H54 (cell line): ENCODE measurements around the gene FAM110D.

Experiments used
- DNase-seq: peaks from one replicate; pipeline ENCODE4 v3.0.0; 2011; ENCODE audit warnings: low spot score, mixed read lengths; ENCODE audit not compliant: insufficient read length
- FAIRE-seq: peaks from 3 replicates; lab custom pipeline; 2011; peaks lifted over from hg19 to GRCh38; lab: Jason Lieb, UNC
- POLR2A ChIP-seq: IDR thresholded peaks from 2 replicates; pipeline ENCODE4 v1.6.1; 2011; ENCODE audit warnings: low read depth, mild to moderate bottlenecking, low read length

FAM110D gene

DNA sequence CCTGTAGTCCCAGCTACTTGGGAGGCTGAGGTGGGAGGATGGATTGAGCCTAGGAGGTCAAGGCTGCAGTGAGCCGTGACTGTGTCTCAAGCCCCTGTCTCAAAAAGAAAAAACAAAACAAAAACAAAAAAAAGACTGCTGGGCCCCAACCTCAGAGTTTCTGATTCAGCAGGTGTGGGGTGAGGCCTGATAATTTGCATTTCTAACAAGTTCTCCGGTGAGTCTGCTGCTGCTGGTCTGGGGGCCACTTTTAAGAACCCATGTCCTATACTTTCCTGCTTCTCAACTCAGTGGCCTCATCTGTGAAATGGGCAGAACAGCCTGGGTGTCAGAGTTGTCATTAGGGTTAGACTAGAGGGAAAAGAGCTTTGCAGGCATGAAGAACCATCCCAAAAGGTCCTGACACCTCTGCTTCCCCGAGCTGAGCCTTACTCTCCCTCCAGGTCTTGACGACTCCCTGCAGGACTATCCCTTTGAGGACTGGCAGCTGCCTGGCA lies 21.2 kb downstream of the FAM110D start:
- DNase-seq: no peak
- no peak for FAIRE-seq
- TF ChIP-seq POLR2A: no peak

DNA sequence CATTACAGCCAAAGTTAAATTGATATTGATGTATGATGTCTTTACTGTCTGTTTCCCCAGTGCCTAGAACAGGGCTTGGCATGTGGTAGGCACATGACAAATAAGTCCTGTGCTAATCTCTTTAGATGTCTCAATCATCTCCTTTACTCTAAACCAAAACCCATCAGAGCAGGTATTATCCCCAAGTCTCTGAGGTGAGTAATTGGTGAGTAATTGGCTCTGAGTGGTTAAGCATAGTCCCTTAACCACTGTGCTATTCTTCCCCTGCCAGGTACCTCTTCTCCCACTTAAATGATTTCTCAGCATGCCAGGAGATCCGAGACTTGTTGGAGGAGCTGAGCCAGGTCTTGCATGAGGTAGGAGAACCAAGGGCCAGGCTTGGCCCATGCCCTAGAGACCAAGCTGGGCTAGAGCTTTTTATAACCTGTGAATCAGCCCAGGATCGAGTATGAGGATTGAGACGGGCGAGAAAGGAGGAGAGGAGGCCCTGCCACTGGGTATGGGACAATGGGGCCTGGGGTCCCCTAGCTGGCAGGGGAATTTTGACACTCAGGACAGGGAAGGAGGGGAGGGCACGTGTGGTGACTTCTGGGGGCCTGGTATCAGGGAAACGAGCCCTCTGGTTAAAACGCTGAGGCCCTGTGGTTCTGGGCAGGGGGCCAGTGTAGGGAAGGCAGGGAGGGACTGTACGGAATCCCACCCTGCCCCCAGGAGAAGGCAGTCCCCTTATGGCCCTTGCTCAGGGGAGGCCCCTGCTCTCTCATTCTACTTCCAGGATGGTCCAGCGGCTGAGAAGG lies 22.9 kb downstream of the FAM110D start:
- no peak for DNase-seq
- no peak for FAIRE-seq
- no peak for TF ChIP-seq POLR2A

DNA sequence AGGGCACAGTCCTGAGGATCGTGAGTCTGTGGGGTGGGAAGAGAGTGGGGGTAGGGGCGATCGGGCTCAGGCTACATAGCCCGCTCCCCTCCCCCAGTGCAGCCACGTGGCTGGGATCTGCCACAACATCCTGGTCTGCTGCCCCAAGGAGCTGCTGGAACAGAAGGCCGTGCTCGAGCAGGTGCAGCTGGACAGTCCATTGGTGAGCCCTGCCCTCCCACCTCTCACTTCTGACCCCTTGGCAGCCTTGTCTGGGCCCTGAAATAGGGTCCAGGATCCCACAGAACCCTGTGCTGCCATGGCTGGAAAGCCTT lies 23.5 kb downstream of the FAM110D start:
- FAIRE-seq (no peak), DNase-seq (no peak)
- no peak for TF ChIP-seq POLR2A

DNA sequence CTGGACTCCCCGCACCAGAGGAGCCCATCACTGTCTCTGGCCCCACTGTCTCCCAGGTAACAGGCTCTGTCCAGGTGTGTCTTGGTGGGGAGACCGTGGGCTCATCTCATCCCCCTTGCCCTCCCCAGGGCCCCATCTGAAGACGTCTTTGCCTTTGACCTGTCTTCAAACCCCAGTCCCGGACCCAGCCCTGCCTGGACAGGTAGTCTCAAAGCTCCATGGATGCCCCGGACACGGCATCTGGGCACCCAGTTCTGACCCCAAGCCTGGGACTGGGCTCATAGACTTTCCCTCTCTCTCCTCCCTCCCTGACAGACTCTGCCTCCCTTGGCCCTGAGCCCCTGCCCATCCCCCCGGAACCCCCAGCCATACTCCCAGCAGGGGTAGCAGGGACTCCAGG lies 25.2 kb downstream of the FAM110D start:
- no peak for TF ChIP-seq POLR2A
- DNase-seq (no peak), FAIRE-seq (no peak)

DNA sequence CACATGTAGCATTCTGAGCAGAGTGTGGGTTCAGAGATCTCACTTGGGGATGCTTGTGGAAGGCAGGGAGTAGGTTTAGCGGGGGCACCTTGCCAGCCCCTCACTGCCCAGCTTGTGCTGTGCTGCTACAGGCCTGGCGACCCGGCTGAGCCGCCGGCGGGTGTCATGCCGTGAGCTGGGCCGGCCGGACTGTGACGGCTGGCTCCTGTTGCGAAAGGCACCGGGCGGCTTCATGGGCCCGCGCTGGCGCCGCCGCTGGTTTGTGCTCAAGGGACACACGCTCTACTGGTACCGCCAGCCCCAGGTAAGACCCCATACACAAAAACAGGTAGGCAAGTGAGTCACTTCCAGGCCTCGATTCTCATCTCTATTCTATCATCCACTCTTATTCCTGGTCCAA lies 26.0 kb downstream of the FAM110D start:
- DNase-seq (no peak), FAIRE-seq (no peak)
- TF ChIP-seq POLR2A: no peak

DNA sequence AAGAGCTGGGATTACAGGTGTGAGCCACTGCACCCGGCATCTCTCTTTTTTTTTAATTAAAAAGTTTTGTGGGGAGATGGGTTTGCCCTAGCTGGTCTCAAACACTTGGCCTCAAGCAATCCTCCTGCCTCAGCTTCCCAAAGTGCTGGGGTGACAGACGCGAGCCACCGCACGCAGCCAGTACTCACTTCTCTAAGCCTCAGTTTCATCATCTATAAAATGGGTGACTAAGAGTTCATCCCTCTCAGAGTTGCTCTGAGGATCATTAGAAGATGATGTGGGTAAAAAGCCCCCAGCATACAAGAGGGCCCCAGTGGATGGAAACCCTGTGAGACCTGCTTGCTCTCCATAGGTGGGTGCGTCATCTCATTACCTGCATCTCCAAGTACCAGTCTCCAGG lies 29.0 kb downstream of the FAM110D start:
- TF ChIP-seq POLR2A: no peak
- DNase-seq: no peak
- no peak for FAIRE-seq

DNA sequence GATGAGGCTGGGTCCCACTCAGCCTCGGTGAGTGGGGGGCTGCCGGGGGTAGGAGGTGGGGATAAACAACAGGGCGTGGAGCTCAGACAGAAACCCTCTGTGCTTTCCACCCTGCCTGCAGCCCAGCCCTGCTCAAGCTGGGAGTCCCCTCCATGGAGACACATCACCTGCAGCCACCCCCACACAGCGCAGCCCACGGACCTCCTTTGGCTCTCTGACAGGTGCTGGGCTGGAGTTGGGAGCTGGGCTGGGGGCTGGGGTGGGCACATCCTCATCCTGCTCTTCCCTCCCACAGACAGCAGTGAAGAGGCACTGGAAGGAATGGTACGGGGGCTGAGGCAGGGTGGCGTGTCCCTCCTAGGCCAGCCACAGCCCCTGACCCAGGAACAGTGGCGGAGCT lies 29.6 kb downstream of the FAM110D start:
- TF ChIP-seq POLR2A: no peak
- DNase-seq: no peak
- no peak for FAIRE-seq

DNA sequence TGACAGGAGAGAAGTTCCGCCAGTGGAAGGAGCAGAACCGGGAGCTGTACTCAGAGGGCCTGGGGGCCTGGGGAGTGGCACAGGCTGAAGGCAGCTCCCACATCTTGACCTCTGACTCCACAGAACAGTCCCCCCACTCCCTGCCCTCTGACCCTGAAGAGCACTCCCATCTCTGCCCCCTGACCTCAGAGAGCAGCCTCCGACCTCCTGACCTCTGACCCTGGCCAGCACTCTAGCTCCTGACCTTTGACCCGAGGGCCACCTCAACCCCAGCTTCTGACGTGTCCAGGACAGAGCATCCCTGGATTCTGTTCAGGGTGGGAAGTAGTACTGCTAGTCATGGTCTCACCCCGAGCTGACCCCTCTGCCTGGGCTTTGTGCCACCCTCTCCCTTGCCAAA lies 30.5 kb downstream of the FAM110D start:
- DNase-seq (no peak), FAIRE-seq (no peak)
- no peak for TF ChIP-seq POLR2A

DNA sequence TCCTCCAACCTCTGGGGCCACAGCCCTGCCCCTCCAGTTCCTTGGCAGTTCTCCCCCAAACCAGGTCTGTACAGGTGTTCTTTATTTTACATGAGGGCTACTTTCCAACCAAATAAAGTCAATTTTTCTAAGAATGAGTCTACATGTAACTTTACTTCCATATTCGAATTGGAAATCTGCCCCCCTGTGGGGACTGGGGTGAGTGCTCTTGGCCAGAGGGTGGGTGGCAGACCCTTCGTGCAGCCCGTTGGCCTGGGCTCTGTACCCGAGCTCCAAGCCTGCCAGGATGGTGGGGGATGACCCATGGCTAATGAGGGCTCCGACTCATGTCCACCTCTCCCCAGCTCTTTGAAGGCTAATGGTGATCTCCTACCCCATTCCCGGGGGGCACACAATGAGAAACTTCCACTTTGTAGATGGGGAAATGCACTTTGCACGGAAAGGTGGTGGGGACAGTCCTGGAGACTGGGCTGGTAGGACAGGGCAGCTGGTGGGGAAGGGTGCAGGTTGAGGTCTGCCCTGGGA lies 30.9 kb downstream of the FAM110D start:
- DNase-seq: no peak
- no peak for TF ChIP-seq POLR2A

DNA sequence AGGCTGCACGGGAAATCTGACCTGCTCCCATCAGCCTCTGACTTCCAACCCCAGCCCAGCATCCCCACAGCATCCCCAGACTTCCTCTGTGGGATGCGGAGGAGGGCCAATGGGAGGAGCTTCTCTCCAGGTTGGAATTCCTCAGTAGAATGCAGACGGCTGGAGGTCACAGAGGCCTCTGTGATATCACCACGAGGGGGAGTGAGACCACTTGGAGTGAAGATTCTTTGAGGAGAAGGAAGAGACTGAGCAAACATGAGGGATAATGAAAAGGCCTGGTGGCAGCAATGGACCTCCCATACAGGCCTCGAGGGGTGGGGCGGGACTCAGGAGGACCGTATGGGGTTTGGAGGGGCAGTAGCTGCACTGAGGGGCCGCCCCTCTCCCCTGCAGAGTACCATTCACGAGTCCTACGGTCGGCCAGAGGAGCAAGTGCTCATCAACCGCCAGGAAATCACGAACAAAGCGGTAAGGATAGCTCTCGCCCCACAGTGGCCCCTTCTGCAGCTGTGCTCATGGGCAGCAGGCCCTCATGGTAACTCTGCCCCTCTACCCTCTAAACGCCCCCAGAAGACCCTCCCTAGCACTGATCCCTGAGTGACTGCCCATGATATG lies 31.6 kb downstream of the FAM110D start, which contains the start of gene CATSPER4:
TSS of gene CATSPER4 (plus strand) at position 230 of the 615 bp plus-strand sequence. CDS start at position 256, 26 bp downstream.
- no peak for FAIRE-seq
- no peak for DNase-seq
- TF ChIP-seq POLR2A: no peak

More for the DNA sequence above, 30.9 kb downstream of the FAM110D start:
- FAIRE-seq: no peak

DNA sequence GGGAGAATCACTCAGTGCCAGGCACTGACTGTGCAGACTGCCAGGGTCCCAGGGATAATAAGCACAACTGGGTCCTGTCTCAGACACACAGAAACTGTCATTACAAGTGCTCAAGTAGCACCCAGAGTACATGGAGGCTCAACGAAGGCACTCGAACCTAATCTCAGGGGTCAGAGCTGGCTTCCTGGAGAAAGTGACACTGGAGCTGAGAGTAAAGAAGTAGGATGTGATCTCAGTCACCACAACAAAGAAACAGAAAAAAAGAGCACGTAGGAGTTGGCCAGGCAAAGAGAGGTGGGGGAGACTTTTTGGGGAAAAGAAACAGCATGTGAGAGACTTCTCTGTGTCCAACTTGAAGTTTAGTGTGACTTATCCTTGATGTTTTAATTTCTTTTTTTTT lies 32.9 kb downstream of the FAM110D start:
- FAIRE-seq (no peak), DNase-seq (no peak)
- TF ChIP-seq POLR2A: no peak

DNA sequence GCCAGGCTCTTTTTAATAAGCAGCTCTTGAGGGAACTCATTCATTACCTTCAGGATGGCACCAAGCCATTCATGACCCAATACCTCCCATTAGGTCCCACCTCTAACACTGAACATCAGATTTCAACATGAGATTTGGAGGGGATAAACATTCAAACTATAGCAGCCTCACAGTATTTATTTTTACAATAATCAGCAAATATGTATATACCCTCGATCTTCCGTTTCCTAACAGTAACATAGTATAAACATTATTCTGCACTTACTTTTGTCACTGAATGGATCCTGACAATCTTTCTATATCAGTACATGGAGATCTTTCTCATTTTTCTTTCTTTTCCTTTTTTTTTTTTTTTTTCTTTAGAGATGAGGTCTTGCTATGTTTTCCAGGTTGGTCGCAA lies 36.9 kb downstream of the FAM110D start:
- no peak for TF ChIP-seq POLR2A
- no peak for FAIRE-seq

DNA sequence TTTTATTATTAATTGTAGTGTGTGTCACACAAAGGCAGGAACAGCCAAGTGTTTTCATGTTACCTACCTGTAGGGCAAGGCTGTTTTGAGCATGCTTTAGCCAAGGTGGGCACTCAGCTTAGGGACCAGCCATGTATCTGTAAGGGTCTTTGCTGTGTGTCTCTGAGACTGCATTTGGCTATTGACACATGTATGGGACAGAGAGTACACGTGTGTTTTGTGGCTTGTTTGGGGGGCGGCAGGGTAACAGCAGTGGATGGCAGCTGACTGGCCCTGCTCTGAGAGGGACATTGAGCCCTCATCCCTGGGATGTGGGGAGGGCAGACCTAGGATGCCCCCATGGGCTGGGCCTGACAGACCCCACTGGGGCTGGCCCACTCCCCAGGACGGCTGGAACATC lies 38.4 kb downstream of the FAM110D start:
- DNase-seq: no peak
- TF ChIP-seq POLR2A: no peak
- no peak for FAIRE-seq

More for the DNA sequence above, 36.9 kb downstream of the FAM110D start:
- DNase-seq: no peak

DNA sequence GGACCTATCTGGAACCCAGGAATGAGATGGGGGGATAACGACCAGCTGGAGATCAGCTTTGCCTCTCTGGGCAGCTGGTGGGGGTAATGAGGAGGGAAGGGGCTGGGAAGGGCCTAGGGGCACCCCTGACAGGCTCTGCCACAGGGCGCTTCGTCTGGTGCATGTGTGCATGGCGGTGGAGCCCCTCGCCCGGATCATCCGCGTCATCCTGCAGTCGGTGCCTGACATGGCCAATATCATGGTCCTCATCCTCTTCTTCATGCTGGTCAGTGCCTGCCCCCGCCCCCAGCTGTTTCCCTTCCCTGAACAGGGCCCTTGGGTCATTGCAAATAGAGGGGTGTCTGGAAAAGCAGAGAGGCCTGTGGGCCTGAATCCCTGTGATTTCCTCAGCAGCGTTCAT lies 38.9 kb downstream of the FAM110D start:
- FAIRE-seq: no peak
- TF ChIP-seq POLR2A: no peak
- DNase-seq: no peak

DNA sequence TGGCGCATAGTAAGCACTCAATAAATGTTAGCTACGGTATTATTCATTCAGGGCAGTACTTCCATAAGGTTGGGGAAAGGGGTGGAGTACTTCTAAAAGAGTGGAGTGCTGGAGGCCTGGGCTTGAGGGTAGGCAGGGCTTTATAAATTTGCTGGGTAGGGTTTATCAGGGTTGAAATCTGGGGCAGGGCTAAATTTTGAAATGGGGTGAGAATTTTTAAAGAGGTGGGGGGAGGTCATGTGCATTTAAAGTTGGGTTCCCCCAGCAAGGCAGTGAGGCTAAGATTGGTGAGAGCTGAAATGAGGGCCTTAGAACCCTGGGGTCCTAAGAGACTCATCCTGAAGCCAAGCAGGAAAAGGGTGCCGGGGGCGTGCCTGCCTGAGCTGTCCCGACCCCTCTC lies 41.5 kb downstream of the FAM110D start:
- no peak for TF ChIP-seq POLR2A
- DNase-seq (no peak), FAIRE-seq (no peak)
